ENCODE results near the gene XXYLT1. TPM values are rescaled to one million over a fixed set of nuclear protein-coding genes. Genes with fewer than 3 reads are reported as not detected.
A peak's percentile ranks its signal among the peaks of the same experiment; 100 is the strongest.

The XXYLT1 gene
- total RNA-seq, 2 experiments from 2014 or later = 5.4 to 5.7 TPM

GRCh38 chr3:195257454-195258448, 13.2 kb downstream of the XXYLT1 start:
- Mint-ChIP-seq H3K27me3 (no peaks in the 10 kb centered on the region), H3K4me3 (no peak overlapping the region), H3K36me3 (ENCODE audit: low read depth) (no peaks in the 10 kb centered on the region), H3K9me3 (ENCODE audit: low read depth) (no peaks in the 10 kb centered on the region), H3K27ac (no peak overlapping the region), H3K4me1 (peaks cover 13% of the 10 kb centered on the region)
- DNase-seq (no peak), ATAC-seq (no peak)
- POLR2A ChIA-PET = no interaction called here
- intact Hi-C loops (cut with DNase I, micrococcal nuclease) = no loop called here
- CTCF ChIA-PET = interaction anchor here (0.7 to 1.4 kb wide), 6 partner anchors 13 to 587 kb away, joined by 3 to 6 read pairs (median 3); partner anchors contain the start of genes LSG1 and XXYLT1

- H3K4me1 Mint-ChIP-seq = peaks cover 19% of the 10 kb centered on the region
- H3K4me3 Mint-ChIP-seq = no peak overlapping the region
- no peak overlapping the region for H3K27ac Mint-ChIP-seq
- DNase-seq (no peak), ATAC-seq (no peak)
- no peaks in the 10 kb centered on the region for H3K27me3 Mint-ChIP-seq
- ChIA-PET POLR2A (no interaction called here), CTCF (interaction anchor here (0.6 to 1.2 kb wide), 3 partner anchors 14 to 585 kb away, joined by 3 to 4 read pairs (median 3); partner anchors contain the start of genes LSG1 and XXYLT1)
- intact Hi-C loops (cut with DNase I, micrococcal nuclease) = no loop called here
- no peaks in the 10 kb centered on the region for H3K9me3 Mint-ChIP-seq (ENCODE audit: low read depth)
- H3K36me3 Mint-ChIP-seq (ENCODE audit: low read depth) = no peaks in the 10 kb centered on the region
These were observed 14.1 kb downstream of the XXYLT1 start for GRCh38 chr3:195256639-195257453.

- Mint-ChIP-seq H3K27me3 (no peaks in the 10 kb centered on the region), H3K9me3 (ENCODE audit: low read depth) (no peaks in the 10 kb centered on the region), H3K27ac (no peak overlapping the region), H3K36me3 (ENCODE audit: low read depth) (no peaks in the 10 kb centered on the region), H3K4me3 (no peak overlapping the region), H3K4me1 (peaks cover 24% of the 10 kb centered on the region)
- CTCF ChIA-PET = interaction anchor here (0.6 to 1.7 kb wide), 2 partner anchors 9 to 52 kb away, joined by 3 to 7 read pairs; no protein-coding TSS in a partner anchor
- ATAC-seq = no peak
- intact Hi-C loops (cut with DNase I, micrococcal nuclease) = no loop called here
- DNase-seq = no peak
- POLR2A ChIA-PET = no interaction called here
These were observed 15.1 kb downstream of the XXYLT1 start for GRCh38 chr3:195255571-195256501.

GRCh38 chr3:195255176-195255500, 15.8 kb downstream of the XXYLT1 start:
- H3K9me3 Mint-ChIP-seq (ENCODE audit: low read depth) = no peaks in the 10 kb centered on the region
- POLR2A ChIA-PET = no interaction called here
- ATAC-seq (no peak), DNase-seq (no peak)
- H3K4me1 Mint-ChIP-seq = peaks cover 27% of the 10 kb centered on the region
- no peak overlapping the region for H3K4me3 Mint-ChIP-seq
- no peaks in the 10 kb centered on the region for H3K36me3 Mint-ChIP-seq (ENCODE audit: low read depth)
- H3K27ac Mint-ChIP-seq = no peak overlapping the region
- intact Hi-C loops (cut with DNase I, micrococcal nuclease) = no loop called here
- CTCF ChIA-PET = interaction anchor here (0.7 to 1.7 kb wide), 2 partner anchors 9 to 199 kb away, joined by 3 to 7 read pairs; no protein-coding TSS in a partner anchor
- no peaks in the 10 kb centered on the region for H3K27me3 Mint-ChIP-seq

GRCh38 chr3:195254454-195255175, 16.3 kb downstream of the XXYLT1 start:
- POLR2A ChIA-PET = no interaction called here
- H3K9me3 Mint-ChIP-seq (ENCODE audit: low read depth) = no peaks in the 10 kb centered on the region
- H3K36me3 Mint-ChIP-seq (ENCODE audit: low read depth) = no peaks in the 10 kb centered on the region
- H3K27me3 Mint-ChIP-seq = no peaks in the 10 kb centered on the region
- intact Hi-C loops (cut with DNase I, micrococcal nuclease) = no loop called here
- DNase-seq = no peak
- no peak for ATAC-seq
- no peak overlapping the region for H3K27ac Mint-ChIP-seq
- peaks cover 32% of the 10 kb centered on the region for H3K4me1 Mint-ChIP-seq
- CTCF ChIA-PET = interaction anchor here (0.7 to 1.7 kb wide), 2 partner anchors 10 to 198 kb away, joined by 3 to 7 read pairs; no protein-coding TSS in a partner anchor
- no peak overlapping the region for H3K4me3 Mint-ChIP-seq

- intact Hi-C loops (cut with DNase I, micrococcal nuclease) = no loop called here
- ATAC-seq (no peak), DNase-seq (no peak)
- Mint-ChIP-seq H3K4me1 (peaks cover 33% of the 10 kb centered on the region), H3K4me3 (no peak overlapping the region), H3K36me3 (ENCODE audit: low read depth) (no peaks in the 10 kb centered on the region), H3K27ac (no peak overlapping the region), H3K27me3 (no peaks in the 10 kb centered on the region), H3K9me3 (ENCODE audit: low read depth) (no peaks in the 10 kb centered on the region)
- ChIA-PET POLR2A (no interaction called here), CTCF (no interaction called here)
These were observed 17.0 kb downstream of the XXYLT1 start for GRCh38 chr3:195253923-195254432.

- ATAC-seq (peak; percentile 60), DNase-seq (peak; percentile 59)
- Mint-ChIP-seq H3K4me3 (no peak overlapping the region), H3K27ac (no peak overlapping the region), H3K36me3 (ENCODE audit: low read depth) (no peaks in the 10 kb centered on the region), H3K9me3 (ENCODE audit: low read depth) (no peaks in the 10 kb centered on the region), H3K27me3 (no peaks in the 10 kb centered on the region), H3K4me1 (peaks cover 28% of the 10 kb centered on the region)
- intact Hi-C loops (cut with DNase I, micrococcal nuclease) = no loop called here
- ChIA-PET CTCF (interaction anchor here (0.6 kb wide), 1 partner anchor 369 kb away, joined by 3 read pairs; no protein-coding TSS in a partner anchor), POLR2A (interaction anchor here (0.7 kb wide), 1 partner anchor 273 kb away, joined by 5 read pairs; no protein-coding TSS in a partner anchor)
These were observed 19.5 kb downstream of the XXYLT1 start for GRCh38 chr3:195251336-195252065.

GRCh38 chr3:195250473-195251251, 20.3 kb downstream of the XXYLT1 start:
- Mint-ChIP-seq H3K36me3 (ENCODE audit: low read depth) (peaks cover 1% of the 10 kb centered on the region), H3K27ac (no peak overlapping the region), H3K4me3 (no peak overlapping the region), H3K9me3 (ENCODE audit: low read depth) (no peaks in the 10 kb centered on the region), H3K27me3 (no peaks in the 10 kb centered on the region), H3K4me1 (peaks cover 28% of the 10 kb centered on the region)
- ATAC-seq (peak; percentile 77), DNase-seq (no peak)
- intact Hi-C loops (cut with DNase I, micrococcal nuclease) = no loop called here
- ChIA-PET POLR2A (no interaction called here), CTCF (interaction anchor here (1.8 kb wide), 1 partner anchor 563 kb away, joined by 6 read pairs; no protein-coding TSS in a partner anchor)

- ATAC-seq = no peak
- intact Hi-C loops (cut with DNase I, micrococcal nuclease) = no loop called here
- H3K36me3 Mint-ChIP-seq (ENCODE audit: low read depth) = peaks cover 3% of the 10 kb centered on the region
- no peaks in the 10 kb centered on the region for H3K9me3 Mint-ChIP-seq (ENCODE audit: low read depth)
- POLR2A ChIA-PET = no interaction called here
- no peak overlapping the region for H3K4me3 Mint-ChIP-seq
- H3K27me3 Mint-ChIP-seq = no peaks in the 10 kb centered on the region
- H3K27ac Mint-ChIP-seq = no peak overlapping the region
- peaks cover 28% of the 10 kb centered on the region for H3K4me1 Mint-ChIP-seq
- no peak for DNase-seq
- CTCF ChIA-PET = interaction anchor here (0.8 to 1.8 kb wide), 2 partner anchors 550 to 563 kb away, joined by 3 to 6 read pairs; no protein-coding TSS in a partner anchor
These were observed 21.0 kb downstream of the XXYLT1 start for GRCh38 chr3:195249858-195250464.
